SK-N-SH treated with all-trans-retinoic acid at 6 μM for 48 hours (cell line): ENCODE results near the gene MSX1.

Experiments
- CSDC2 ChIP-seq: fragments of 250-450 bp; sonication (Bioruptor Pico); IDR thresholded peaks from 2 replicates; pipeline ENCODE4 v1.5.0; 2020; ENCODE audit warnings: mild to moderate bottlenecking, moderate library complexity
- GLIS3 ChIP-seq: fragments of 250-450 bp; sonication (Bioruptor Pico); IDR thresholded peaks from 2 replicates; pipeline ENCODE4 v1.5.0; 2020; ENCODE audit warnings: mild to moderate bottlenecking, moderate library complexity
- ISL1 ChIP-seq: fragments of 250-450 bp; sonication (Bioruptor Pico); IDR thresholded peaks from 2 replicates; pipeline ENCODE4 v2.1.2; 2022; ENCODE audit warnings: mild to moderate bottlenecking, moderate library complexity
- RARB ChIP-seq: fragments of 250-450 bp; sonication (Bioruptor Pico); IDR thresholded peaks from 2 replicates; pipeline ENCODE4 v1.8.0; 2021; ENCODE audit warnings: mild to moderate bottlenecking, moderate library complexity
- TSHZ2 ChIP-seq: fragments of 250-450 bp; sonication (Bioruptor Pico); IDR thresholded peaks from 2 replicates; pipeline ENCODE4 v1.5.0; 2020; ENCODE audit warnings: mild to moderate bottlenecking, moderate library complexity
- ZFP30 ChIP-seq: fragments of 450-650 bp; formaldehyde crosslinking; IDR thresholded peaks from 2 replicates; pipeline ENCODE4 v1.5.0; 2022; ENCODE audit warnings: mild to moderate bottlenecking, moderate library complexity
- ZNF70 ChIP-seq: fragments of 450-650 bp; formaldehyde crosslinking; IDR thresholded peaks from 2 replicates; pipeline ENCODE4 v1.5.0; 2020; ENCODE audit warnings: mild to moderate bottlenecking, moderate library complexity
- ZNF8 ChIP-seq: fragments of 450-650 bp; formaldehyde crosslinking; IDR thresholded peaks from 2 replicates; pipeline ENCODE4 v1.5.0; 2020; ENCODE audit warnings: mild to moderate bottlenecking, moderate library complexity
- TF ChIP-seq, protein P1 (sequence below): fragments of 250-450 bp; sonication (Bioruptor Pico); IDR thresholded peaks from 2 replicates; pipeline ENCODE4 v1.8.0; 2020; ENCODE audit warnings: mild to moderate bottlenecking, moderate library complexity, borderline replicate concordance

- TF ChIP-seq ZNF70 (CRISPR knock-in tag) = no peak
- no peak for TF ChIP-seq RARB (CRISPR knock-in tag)
- no peak for TF ChIP-seq ZNF8
- TF ChIP-seq TSHZ2 (CRISPR knock-in tag) = no peak
- TF ChIP-seq ZFP30 = no peak
- TF ChIP-seq ISL1 (CRISPR knock-in tag) = no peak
- TF ChIP-seq, protein P1, sequence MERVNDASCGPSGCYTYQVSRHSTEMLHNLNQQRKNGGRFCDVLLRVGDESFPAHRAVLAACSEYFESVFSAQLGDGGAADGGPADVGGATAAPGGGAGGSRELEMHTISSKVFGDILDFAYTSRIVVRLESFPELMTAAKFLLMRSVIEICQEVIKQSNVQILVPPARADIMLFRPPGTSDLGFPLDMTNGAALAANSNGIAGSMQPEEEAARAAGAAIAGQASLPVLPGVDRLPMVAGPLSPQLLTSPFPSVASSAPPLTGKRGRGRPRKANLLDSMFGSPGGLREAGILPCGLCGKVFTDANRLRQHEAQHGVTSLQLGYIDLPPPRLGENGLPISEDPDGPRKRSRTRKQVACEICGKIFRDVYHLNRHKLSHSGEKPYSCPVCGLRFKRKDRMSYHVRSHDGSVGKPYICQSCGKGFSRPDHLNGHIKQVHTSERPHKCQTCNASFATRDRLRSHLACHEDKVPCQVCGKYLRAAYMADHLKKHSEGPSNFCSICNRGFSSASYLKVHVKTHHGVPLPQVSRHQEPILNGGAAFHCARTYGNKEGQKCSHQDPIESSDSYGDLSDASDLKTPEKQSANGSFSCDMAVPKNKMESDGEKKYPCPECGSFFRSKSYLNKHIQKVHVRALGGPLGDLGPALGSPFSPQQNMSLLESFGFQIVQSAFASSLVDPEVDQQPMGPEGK (CRISPR knock-in tag) = no peak
- no peak for TF ChIP-seq CSDC2 (CRISPR knock-in tag)
- TF ChIP-seq GLIS3 = no peak
Observed at GRCh38 chr4:4871573-4872313, 12.3 kb downstream of the MSX1 start.
